GM15510 (cell line): ENCODE data around the gene SRRM5.

ENCODE experiments used
- POLR2A ChIP-seq: IDR thresholded peaks from 3 replicates; pipeline ENCODE4 v1.6.1; 2011; ENCODE audit warnings: borderline replicate concordance; ENCODE audit not compliant: insufficient read length; ENCODE audit errors: extremely low read depth

The SRRM5 gene

DNA sequence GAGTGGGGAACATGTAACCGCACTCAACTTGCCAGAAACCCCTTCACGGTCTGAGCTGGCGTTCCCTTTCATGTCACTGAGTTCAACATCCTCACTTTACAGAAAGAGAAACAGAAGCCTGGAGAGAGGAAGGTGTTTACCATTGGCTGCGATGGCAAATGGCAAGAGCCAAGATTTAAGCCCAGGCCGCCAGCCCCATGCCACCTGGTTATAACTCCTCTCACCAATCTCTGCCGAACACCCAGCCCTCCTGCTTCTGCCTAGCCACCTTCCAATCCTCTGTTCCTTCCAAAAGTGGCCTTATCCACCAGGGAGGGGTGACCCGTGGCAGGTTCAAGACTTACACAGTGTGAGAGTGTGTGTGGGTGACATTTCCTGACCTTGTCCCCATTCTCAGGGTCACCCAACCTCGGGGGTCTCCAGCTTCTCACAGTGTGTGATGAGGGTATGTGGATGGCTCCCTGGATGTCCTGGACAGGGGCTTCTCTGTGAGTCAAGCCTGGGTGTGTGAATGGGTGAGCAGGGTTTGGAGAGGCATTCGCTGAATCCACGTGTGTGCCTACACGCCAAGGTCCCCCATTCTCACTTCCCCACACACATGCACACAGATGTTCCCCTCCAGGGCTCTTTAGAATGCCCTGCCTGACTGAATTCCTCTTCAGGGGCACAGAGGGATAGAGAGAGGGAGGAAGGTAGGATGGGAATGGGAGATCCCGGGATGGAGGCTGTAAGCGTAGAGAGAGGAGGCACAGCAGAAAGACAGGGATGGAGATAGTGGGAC, 26.5 kb downstream of the SRRM5 start:
- TF ChIP-seq POLR2A: no peak

DNA sequence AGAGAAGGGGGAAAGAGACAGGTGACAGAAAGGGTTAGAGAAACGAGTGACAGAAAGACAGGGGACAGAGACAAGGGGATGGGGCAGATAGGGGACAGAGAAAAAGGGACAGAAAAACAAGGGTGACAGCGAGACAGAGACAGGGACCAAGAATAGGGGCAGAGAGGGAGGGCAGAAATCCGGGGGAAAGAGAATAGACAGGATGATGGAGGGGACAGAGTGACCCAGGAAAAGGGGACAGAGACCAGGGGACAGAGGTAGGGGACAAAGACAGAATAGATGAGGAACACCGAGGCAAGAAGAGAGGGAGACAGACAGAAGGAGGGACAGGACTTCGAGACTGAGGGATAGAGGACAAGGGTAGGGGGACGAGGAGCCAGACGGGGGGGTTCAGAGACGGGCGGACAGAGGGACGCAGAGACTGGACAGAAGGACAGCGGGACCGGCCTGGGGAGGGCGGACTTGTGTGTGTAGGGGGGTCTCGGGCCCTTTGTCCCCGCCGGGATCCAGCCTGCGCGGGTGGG, 27.2 kb downstream of the SRRM5 start:
- TF ChIP-seq POLR2A: no peak

DNA sequence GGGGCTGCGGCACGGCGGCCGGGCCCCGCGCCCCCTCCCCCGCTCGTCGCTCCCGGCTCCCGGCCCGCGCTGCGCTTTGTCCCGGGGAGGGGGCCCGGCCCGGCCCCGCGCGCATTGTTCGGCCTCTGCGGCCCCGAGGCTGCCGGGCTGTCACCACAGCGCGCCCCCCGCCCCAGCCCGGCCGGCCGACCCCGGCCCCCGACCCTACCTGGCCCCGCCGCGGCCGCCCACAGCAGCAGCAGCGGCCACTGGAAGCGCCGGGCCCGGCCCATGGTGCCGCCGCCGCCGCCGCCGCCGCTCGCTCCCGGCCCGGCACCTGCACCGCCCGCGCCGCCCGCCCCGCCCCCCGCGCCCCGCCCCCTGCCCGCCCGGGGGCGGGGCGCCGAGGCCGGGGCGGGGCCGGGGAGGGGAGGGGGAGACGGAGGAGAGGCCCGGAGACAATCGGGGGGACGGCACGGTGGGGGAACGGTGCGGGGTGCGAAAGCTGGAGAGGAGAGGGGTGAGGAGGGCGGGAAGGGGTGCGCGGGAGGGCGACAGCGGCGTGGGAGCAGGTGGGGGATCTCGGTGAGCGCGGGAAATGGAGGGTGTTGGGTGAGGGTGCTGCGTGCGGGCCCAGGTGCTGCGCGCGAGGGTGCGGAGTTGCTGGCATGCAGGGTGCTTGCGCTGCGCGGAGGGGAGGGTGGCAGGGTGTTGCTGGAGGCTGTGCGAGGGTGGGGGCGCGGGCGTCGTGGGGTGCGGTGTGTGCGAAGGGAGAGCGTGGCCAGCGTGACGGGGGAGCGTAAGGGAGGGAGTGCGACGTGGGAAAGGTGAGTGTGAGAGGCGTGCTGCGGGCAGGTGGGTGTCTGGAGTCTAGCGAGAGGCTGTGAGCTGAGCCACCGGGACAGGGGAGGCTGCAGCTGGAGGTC, 27.9 kb downstream of the SRRM5 start, which contains the start of gene CADM4:
TSS of gene CADM4 (minus strand) at position 332 of the 905 bp plus-strand sequence. CDS start at position 272, 60 bp downstream.
- TF ChIP-seq POLR2A: no peak

DNA sequence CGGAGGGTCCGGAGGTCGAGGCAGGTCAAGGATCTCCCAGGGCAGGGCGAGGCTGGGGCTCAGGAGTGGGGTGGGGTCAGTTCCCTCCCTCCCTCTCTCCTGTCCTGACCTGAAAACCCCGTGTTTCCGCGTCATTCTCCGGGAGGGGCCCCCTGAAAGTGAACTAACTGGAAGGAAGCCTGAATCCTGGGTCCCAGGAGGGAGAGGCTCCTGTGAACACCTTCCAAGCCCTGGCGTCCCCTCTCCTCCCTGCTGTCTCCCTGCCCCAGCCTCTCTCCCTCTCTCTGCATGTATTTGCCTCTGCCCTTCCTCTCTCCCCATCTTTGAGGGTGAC, 28.5 kb downstream of the SRRM5 start:
- no peak for TF ChIP-seq POLR2A

DNA sequence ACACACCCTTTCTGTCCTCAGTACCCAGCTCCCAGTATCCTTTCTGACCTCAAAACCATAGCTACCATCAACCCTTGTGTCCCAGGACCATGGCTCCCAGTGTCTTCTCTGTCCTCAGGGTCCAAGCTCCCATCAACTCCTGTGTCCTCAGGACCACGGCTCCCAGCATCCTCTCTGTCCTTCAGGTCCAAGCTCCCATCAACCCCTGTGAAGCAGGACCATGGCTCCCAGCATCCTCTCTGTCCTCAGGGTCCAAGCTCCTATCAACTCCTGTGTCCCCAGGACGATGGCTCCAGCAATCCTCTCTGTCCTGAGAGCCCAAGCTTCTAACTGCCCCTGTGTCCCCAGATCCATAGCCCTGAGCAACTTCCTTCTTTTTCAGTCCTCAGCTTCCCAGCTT, 29.4 kb downstream of the SRRM5 start:
- no peak for TF ChIP-seq POLR2A

DNA sequence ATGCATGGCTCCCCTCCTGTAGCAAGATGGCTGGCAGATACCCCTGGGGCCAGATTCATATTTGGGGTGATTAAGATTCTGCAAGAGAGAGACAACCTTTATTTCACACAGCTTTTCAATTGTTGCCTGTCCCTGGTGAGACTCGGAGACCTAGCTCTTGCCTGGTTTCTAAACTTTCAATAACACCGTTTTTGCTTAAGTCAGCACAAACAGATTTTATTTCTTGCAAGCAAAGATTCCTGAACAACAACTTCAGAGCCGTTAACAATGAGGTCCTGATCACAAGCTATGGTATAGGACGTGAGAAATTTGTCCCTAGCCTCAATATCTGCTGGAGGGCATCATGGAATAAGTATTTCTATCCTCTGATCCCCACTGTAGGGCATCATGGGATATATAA, 30.6 kb downstream of the SRRM5 start:
- TF ChIP-seq POLR2A: no peak

DNA sequence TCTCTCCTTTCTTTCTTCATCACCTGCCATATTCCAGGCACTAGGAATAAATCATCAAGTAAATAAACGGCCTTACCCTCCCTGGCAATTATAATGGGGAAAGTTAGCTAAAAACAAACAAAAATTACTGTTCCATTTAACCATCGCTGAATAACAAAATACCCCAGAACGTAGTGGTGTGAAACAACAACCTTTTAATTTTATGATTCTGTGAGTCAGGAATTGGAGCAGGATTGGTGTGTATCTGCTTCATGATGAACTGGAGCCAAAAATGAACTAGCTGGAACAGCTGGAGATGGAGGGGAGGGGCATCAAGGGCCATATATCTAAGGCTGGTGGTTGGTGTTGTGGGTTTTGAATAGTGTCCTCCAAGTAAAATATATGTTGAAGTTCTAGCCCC, 31.4 kb downstream of the SRRM5 start:
- TF ChIP-seq POLR2A: no peak

DNA sequence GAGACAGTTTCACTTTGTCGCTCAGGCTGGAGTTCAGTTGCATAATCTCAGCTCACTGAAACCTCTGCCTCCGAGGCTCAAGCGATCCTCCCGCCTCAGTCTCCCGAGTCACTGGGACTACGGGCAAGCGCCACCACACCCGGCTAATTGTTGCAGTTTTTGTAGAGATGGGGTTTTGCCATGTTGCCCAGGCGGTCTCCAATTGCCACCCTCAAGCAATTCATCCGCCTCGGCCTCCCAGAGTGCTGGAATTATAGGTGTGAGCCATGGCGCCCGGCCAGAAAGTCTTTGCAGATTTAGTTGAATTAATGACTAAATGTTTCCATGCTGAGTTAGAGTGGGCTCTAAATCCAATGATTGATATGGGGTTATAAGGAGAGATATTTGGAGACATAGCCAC, 32.3 kb downstream of the SRRM5 start:
- TF ChIP-seq POLR2A: no peak

DNA sequence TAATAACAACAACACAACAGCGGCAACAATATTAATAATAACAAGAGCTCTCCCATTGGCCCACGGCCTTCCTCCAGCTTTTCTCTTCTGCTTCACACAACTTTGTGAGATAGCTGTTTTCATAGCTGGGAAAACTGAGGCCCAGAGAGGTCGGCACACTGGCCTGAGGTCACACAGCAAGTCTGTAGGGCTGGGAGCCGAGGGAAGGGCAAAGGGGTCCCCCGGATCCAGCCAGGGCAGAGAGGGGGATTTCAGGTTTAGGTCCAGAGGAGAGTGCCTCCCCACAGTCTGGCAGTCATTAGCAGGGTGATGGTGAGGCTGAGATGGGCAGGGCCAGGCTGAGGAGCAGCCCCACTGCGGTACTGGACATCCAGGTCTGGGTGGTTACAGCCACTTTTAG, 36.7 kb downstream of the SRRM5 start:
- no peak for TF ChIP-seq POLR2A

DNA sequence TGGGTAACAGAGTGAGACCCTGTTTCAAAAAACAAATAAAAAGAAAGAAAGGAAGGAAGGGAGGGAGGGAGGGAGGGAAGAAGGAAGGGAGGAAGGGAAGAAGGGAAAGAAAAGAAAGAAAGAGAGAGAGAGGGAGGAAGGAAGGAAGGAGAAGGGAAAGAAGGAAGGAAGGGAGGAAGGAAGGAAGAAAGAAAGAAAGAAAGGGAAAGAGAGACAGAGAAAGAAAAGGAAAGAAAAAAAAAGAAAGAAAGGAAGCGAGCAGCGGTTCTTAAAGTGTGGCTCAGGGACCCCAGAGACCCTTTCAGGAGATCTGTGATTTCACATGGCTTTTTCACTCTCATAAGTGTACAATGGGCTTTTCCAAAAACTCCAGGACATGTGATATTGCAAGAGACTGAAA, 37.6 kb downstream of the SRRM5 start:
- no peak for TF ChIP-seq POLR2A

DNA sequence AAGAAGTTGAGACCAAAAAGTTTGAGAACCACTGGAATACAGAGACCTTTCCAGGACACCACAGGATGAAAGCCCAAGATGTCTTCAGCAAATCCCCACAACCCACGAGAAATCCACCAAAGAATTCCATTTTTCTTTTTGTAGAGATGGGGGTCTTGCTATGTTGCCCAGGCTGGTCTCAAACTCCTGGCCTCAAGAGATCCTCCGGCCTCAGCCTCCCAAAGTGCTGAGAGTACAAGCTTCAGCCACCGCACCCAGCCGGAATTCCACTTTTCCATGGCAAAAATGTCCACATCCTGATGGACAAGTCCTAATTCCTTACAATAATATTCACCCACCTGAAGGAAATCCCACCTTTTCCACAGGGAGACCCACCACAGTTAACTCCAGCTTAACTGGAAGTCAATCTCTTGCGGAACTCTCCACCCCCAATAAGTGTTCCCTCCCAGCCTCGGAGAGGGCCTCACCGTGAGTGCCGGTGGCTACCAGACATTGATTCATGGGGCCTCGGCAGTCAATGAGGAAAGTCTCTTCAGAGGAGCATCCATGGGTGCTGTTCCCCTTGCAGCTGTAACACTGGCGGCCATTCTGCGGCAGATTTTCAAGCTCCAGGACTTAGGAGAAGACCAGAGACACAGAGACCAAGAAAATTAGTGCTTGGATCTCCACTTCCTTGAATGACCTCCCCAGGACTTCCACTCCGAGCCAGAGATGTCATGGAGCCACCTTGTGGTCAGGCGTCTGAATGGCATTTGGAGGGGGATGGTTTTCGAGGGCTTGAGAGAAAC, 40.1 kb downstream of the SRRM5 start:
- TF ChIP-seq POLR2A: no peak

DNA sequence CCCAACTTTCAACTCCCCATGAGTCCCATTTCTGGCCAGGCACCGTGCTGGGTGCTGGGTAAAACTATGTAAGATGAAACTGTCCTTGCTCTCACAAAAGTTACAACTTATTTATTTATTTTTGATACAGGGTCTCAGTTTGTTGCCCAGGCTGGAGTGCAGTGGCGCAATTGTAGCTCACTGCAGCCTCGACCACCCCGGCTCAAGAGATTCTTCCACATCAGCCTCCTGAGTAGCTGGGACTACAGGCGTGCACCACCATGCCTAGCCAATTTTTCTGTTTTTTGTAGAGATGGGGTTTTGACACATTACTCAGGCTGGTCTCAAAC, 40.6 kb downstream of the SRRM5 start:
- TF ChIP-seq POLR2A: no peak

DNA sequence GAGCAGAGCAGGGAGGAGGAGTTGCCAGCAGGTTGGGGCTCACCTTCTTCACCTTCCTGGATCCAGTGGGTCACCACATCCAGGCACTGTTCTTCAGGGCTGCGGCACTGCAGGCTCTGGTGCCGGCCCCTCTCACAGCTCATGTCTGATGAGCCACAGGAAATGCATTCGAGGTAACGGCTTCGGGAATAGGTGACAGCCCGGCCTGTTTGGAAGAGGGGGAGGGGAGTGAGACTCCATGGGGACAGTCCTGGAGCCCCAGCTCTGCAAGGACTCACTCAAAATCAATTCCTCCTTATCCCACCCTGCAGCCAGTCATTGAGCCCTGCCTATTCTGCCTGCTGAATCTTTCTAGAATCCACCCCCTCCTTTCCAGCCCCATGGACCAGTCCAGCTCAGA, 44.5 kb downstream of the SRRM5 start:
- TF ChIP-seq POLR2A: no peak

DNA sequence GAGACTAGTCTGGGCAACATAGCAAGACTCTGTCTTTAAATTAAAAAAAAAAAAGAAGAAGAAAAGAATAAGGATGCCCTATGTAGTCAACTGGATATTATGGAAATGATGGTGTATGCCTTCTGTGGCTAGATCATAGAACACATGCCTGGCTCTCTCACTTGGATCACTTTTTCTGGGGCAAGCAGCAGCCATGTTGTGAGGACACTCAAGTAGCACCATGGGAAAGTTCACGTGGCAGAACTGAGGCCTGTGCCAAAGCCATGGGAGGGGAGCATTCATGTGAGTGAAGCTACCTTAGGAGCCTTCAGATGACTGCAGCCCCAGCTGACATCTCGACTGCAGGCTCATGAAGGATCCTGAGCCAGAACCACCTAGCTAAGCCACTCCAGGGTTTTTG, 46.1 kb downstream of the SRRM5 start:
- TF ChIP-seq POLR2A: no peak

DNA sequence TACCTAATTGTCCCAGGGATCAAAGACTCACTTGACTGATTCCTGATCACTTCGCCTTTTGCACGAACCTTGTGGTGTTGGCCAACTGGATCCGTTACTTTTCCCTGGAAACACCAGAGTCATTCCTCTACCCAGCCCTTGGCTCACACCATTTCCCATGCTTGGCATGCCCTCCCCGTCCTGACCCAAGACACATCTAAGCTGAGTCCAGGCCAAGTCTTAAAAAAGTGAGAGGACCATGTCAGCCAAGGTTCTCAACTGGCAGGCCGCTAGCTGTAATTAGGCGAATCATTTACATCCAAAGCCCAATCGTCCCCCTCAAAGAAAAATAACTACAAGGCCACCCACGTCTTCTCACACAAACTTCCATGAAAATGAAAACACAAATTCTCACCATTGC, 46.6 kb downstream of the SRRM5 start:
- no peak for TF ChIP-seq POLR2A
